HG03135 (cell line): ENCODE data around the gene FAH.

ENCODE experiments used
- ATAC-seq: cut with Tn5 transposase; IDR thresholded peaks from one replicate; pipeline ENCODE4 v1.9.1; 2021; ENCODE audit warnings: mild to moderate bottlenecking, moderate library complexity; ENCODE audit not compliant: unreplicated experiment

The FAH gene

GRCh38 chr15:80171787-80172186, 19.0 kb downstream of the FAH start:
- ATAC-seq = no peak

- no peak for ATAC-seq
Observed at GRCh38 chr15:80172401-80172800, 19.6 kb downstream of the FAH start.

GRCh38 chr15:80173022-80173759, 20.4 kb downstream of the FAH start:
- peak; percentile 73 for ATAC-seq

- no peak for ATAC-seq
Observed at GRCh38 chr15:80174017-80174746, 21.4 kb downstream of the FAH start.

GRCh38 chr15:80175436-80175835, 22.6 kb downstream of the FAH start:
- no peak for ATAC-seq

- no peak for ATAC-seq
Observed at GRCh38 chr15:80176443-80176842, 23.6 kb downstream of the FAH start.

- no peak for ATAC-seq
Observed at GRCh38 chr15:80177156-80177555, 24.4 kb downstream of the FAH start.

- ATAC-seq = no peak
Observed at GRCh38 chr15:80179025-80179759, 26.4 kb downstream of the FAH start.

GRCh38 chr15:80179935-80180334, 27.1 kb downstream of the FAH start:
- no peak for ATAC-seq

GRCh38 chr15:80180468-80180867, 27.7 kb downstream of the FAH start:
- ATAC-seq = no peak

GRCh38 chr15:80180986-80181385, 28.2 kb downstream of the FAH start:
- ATAC-seq = no peak

- no peak for ATAC-seq
Observed at GRCh38 chr15:80182611-80183261, 29.9 kb downstream of the FAH start.

GRCh38 chr15:80183306-80183705, 30.5 kb downstream of the FAH start:
- no peak for ATAC-seq

GRCh38 chr15:80183886-80184285, 31.1 kb downstream of the FAH start:
- ATAC-seq = no peak

GRCh38 chr15:80184554-80184953, 31.8 kb downstream of the FAH start:
- ATAC-seq = no peak

GRCh38 chr15:80185152-80185551, 32.4 kb downstream of the FAH start:
- ATAC-seq = no peak

GRCh38 chr15:80186066-80186465, 33.3 kb downstream of the FAH start:
- no peak for ATAC-seq

GRCh38 chr15:80186597-80186996, 33.8 kb downstream of the FAH start:
- ATAC-seq = no peak

GRCh38 chr15:80188251-80188650, 35.5 kb downstream of the FAH start:
- no peak for ATAC-seq

- ATAC-seq = no peak
Observed at GRCh38 chr15:80191198-80191597, 38.4 kb downstream of the FAH start.

- ATAC-seq = no peak
Observed at GRCh38 chr15:80191897-80192595, 39.2 kb downstream of the FAH start.
